Colonic mucosa (tissue), 4 donors: ENCODE measurements around the gene TIGD3. TPM values are rescaled to one million over a fixed set of nuclear protein-coding genes. Genes with fewer than 3 reads are reported as not detected.

Experiments
- DNase-seq: peaks from one replicate; pipeline ENCODE4 v3.0.0-alpha.2; 2020
- H3K27ac ChIP-seq: fragments of 200-600 bp; one replicate; pipeline ENCODE4 v1.8.0; 2021
- H3K27me3 ChIP-seq: fragments of 200-600 bp; one replicate; pipeline ENCODE4 v1.8.0; 2021
- H3K36me3 ChIP-seq: fragments of 200-600 bp; one replicate; pipeline ENCODE4 v1.8.0; 2021
- H3K4me1 ChIP-seq: fragments of 200-600 bp; one replicate; pipeline ENCODE4 v1.8.0; 2021; ENCODE audit warnings: mild to moderate bottlenecking
- H3K4me3 ChIP-seq: fragments of 200-600 bp; one replicate; pipeline ENCODE4 v1.8.0; 2021
- H3K9ac ChIP-seq, 2 donors: one replicate each; pipeline ENCODE4 v1.7.0; 2013; ENCODE audit warnings: control low read depth in 2 of 2, low read depth in 2 of 2, low read length in 2 of 2
- H3K9me3 ChIP-seq: fragments of 200-600 bp; one replicate; pipeline ENCODE4 v1.8.0; 2021
- intact Hi-C: fragments of 100-400 bp; cut with DNase I; formaldehyde crosslinking; loops from one replicate; pipeline ENCODE4 v1.14.1; 2022
- total RNA-seq, 2 donors: library from RNA; stranded (reverse); fragmentation: NEBNext Ultra II Directional in 1 of 2; extraction: Animal tissue kit (Norgen Biotek cat#: 25700) in 1 of 2; gene quantifications; one replicate each; pipeline ENCODE4 v1.2.1, GENCODE V29; 2021
- TF ChIP-seq, protein P1 (sequence below): fragments of 200-600 bp; IDR thresholded peaks from one replicate; pipeline ENCODE4 v1.8.0; 2022; ENCODE audit warnings: antibody characterized with exemption, mild to moderate bottlenecking
- donor health status: healthy.
- donor health status: DM: no; HTN: no; CAD: no.
- donor health status: DM: no; HTN: no; CAD: no.

TIGD3 gene
- total RNA-seq, 2 donors from 2014 or later: 0.48 to 0.77 TPM

GRCh38 chr11:65321828-65322485, 32.6 kb upstream of the TIGD3 start:
- Histone ChIP-seq H3K4me3 (no peak overlapping the region), H3K27me3 (no peaks in the 10 kb centered on the region), H3K4me1 (no peaks in the 10 kb centered on the region), H3K9ac (no peak overlapping the region), H3K9me3 (no peaks in the 10 kb centered on the region), H3K36me3 (peaks cover 13% of the 10 kb centered on the region), H3K27ac (no peak overlapping the region)
- TF ChIP-seq, protein P1, sequence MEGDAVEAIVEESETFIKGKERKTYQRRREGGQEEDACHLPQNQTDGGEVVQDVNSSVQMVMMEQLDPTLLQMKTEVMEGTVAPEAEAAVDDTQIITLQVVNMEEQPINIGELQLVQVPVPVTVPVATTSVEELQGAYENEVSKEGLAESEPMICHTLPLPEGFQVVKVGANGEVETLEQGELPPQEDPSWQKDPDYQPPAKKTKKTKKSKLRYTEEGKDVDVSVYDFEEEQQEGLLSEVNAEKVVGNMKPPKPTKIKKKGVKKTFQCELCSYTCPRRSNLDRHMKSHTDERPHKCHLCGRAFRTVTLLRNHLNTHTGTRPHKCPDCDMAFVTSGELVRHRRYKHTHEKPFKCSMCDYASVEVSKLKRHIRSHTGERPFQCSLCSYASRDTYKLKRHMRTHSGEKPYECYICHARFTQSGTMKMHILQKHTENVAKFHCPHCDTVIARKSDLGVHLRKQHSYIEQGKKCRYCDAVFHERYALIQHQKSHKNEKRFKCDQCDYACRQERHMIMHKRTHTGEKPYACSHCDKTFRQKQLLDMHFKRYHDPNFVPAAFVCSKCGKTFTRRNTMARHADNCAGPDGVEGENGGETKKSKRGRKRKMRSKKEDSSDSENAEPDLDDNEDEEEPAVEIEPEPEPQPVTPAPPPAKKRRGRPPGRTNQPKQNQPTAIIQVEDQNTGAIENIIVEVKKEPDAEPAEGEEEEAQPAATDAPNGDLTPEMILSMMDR: no peak
- intact Hi-C loops: loop anchor here (10.0 kb wide), 1 partner anchor 117 kb away; no protein-coding TSS in a partner anchor
- DNase-seq: peak; percentile 38

- TF ChIP-seq, protein P1: no peak
- Histone ChIP-seq H3K9me3 (no peaks in the 10 kb centered on the region), H3K4me1 (no peaks in the 10 kb centered on the region), H3K27ac (no peak overlapping the region), H3K4me3 (no peak overlapping the region), H3K36me3 (peaks cover 13% of the 10 kb centered on the region), H3K27me3 (no peaks in the 10 kb centered on the region), H3K9ac (no peak overlapping the region)
- no peak for DNase-seq
- intact Hi-C loops: loop anchor here (10.0 kb wide), 1 partner anchor 119 kb away; no protein-coding TSS in a partner anchor
Measured at GRCh38 chr11:65323813-65324212, 30.7 kb upstream of the TIGD3 start.

DNA sequence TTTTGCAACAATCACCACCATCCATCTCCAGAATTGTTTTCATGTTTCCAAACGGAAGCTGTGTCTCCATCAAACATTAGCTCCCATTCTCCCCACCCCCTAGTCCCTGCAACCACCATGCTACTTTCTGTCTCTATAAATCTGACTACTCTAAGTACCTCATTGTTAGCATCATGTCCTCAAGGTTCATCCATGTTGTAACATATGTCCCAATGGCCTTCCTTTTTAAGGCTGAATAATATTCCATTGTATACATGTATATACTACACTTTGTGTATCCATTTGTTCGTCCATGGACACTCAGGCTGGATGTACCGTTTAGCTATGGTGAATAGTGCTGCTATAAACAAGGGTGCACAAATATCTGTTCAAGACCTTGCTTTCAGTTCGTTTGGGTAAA, 29.1 kb upstream of the TIGD3 start:
- TF ChIP-seq, protein P1: no peak
- H3K4me3 ChIP-seq: no peak overlapping the region
- no peaks in the 10 kb centered on the region for H3K4me1 ChIP-seq
- H3K27ac ChIP-seq: no peak overlapping the region
- H3K9me3 ChIP-seq: no peaks in the 10 kb centered on the region
- DNase-seq: no peak
- peaks cover 12% of the 10 kb centered on the region for H3K36me3 ChIP-seq
- intact Hi-C loops: loop anchor here (10.0 kb wide), 1 partner anchor 121 kb away; no protein-coding TSS in a partner anchor
- no peak overlapping the region for H3K9ac ChIP-seq
- H3K27me3 ChIP-seq: no peaks in the 10 kb centered on the region

- DNase-seq: no peak
- Histone ChIP-seq H3K4me1 (no peaks in the 10 kb centered on the region), H3K9ac (peak overlapping the region in 1 of 2 donors; percentile 2), H3K27me3 (no peaks in the 10 kb centered on the region), H3K36me3 (no peaks in the 10 kb centered on the region), H3K4me3 (no peak overlapping the region), H3K27ac (no peak overlapping the region), H3K9me3 (no peaks in the 10 kb centered on the region)
- intact Hi-C loops: loop anchor here (10.0 kb wide), 1 partner anchor 122 kb away; no protein-coding TSS in a partner anchor
- TF ChIP-seq, protein P1: no peak
Measured at GRCh38 chr11:65327021-65327420, 27.5 kb upstream of the TIGD3 start.

DNA sequence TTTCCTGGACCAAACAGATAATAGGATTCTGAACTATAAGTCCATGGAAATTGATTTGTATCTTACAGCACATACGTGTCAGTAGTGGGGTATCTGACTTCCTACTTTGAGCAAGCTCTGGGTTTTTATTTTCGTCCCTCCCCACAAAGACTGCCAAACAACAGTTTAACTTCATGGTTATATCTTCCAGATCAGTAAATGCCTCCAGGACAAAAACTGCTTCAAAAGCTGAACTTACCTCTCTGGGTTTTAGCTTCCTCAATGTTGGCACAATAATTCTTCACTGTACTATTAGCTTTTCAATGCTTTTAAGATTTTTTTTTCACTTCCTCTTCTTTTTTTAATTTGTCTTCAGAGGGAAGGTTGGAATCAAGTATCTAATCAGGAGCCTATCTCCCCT, 25.1 kb upstream of the TIGD3 start:
- intact Hi-C loops: loop anchor here (2.0 to 10.0 kb wide), 2 partner anchors 53 to 125 kb away; no protein-coding TSS in a partner anchor
- no peak overlapping the region for H3K27ac ChIP-seq
- DNase-seq: no peak
- H3K4me3 ChIP-seq: no peak overlapping the region
- no peaks in the 10 kb centered on the region for H3K9me3 ChIP-seq
- no peaks in the 10 kb centered on the region for H3K36me3 ChIP-seq
- H3K27me3 ChIP-seq: no peaks in the 10 kb centered on the region
- no peak overlapping the region for H3K9ac ChIP-seq
- TF ChIP-seq, protein P1: no peak
- no peaks in the 10 kb centered on the region for H3K4me1 ChIP-seq
